Osteoblast (primary cell): ENCODE results near the gene SRC. TPM values are rescaled to one million over a fixed set of nuclear protein-coding genes. Genes with fewer than 3 reads are reported as not detected.

ENCODE experiments used
- DNase-seq: peaks from one replicate; pipeline ENCODE4 v3.0.0; 2011; ENCODE audit warnings: low spot score, mixed read lengths; ENCODE audit not compliant: insufficient read length; ENCODE audit errors: missing footprints
- H2AFZ ChIP-seq: 2 replicates; pipeline ENCODE4 v1.6.0; 2011; ENCODE audit warnings: mild to moderate bottlenecking, low read length
- H3K27ac ChIP-seq: 2 replicates; pipeline ENCODE4 v1.5.1; 2011; ENCODE audit warnings: mild to moderate bottlenecking, low read depth, low read length, moderate library complexity
- H3K27me3 ChIP-seq: 2 replicates; pipeline ENCODE4 v1.6.0; 2012; ENCODE audit warnings: mild to moderate bottlenecking, control low read depth, inconsistent platforms, low read length, moderate library complexity; ENCODE audit not compliant: insufficient read depth
- H3K36me3 ChIP-seq: 2 replicates; pipeline ENCODE4 v1.5.1; 2011; ENCODE audit warnings: mild to moderate bottlenecking, low read length, control low read depth, moderate library complexity; ENCODE audit not compliant: insufficient read depth
- H3K4me1 ChIP-seq: 2 replicates; pipeline ENCODE4 v1.5.1; 2011; ENCODE audit warnings: mild to moderate bottlenecking, low read length, control low read depth, moderate library complexity; ENCODE audit not compliant: insufficient read depth
- H3K4me2 ChIP-seq: 2 replicates; pipeline ENCODE4 v1.6.0; 2011; ENCODE audit warnings: mild to moderate bottlenecking, low read length; ENCODE audit not compliant: insufficient read depth
- H3K4me3 ChIP-seq: fragments of 200-600 bp; sonication (generic); 3 replicates; pipeline ENCODE4 v1.5.1; 2012; ENCODE audit warnings: mild to moderate bottlenecking, low read length, inconsistent platforms; ENCODE audit not compliant: insufficient read depth
- H3K79me2 ChIP-seq: 2 replicates; pipeline ENCODE4 v1.6.0; 2012; ENCODE audit warnings: mild to moderate bottlenecking, low read length, control low read depth, inconsistent platforms; ENCODE audit not compliant: insufficient read depth
- H3K9me3 ChIP-seq: 2 replicates; pipeline ENCODE4 v1.5.1; 2011; ENCODE audit warnings: low read depth, low read length, control low read depth
- H4K20me1 ChIP-seq: 2 replicates; pipeline ENCODE4 v1.6.0; 2012; ENCODE audit warnings: mild to moderate bottlenecking, low read length, control low read depth; ENCODE audit not compliant: insufficient read depth
- total RNA-seq: library from RNA; depleted of rRNA; stranded (reverse); fragments of >200 nt; gene quantifications from 2 replicates; pipeline ENCODE4 v1.2.3, GENCODE V29; 2012
- TF ChIP-seq, protein P1 (sequence below): IDR thresholded peaks from 2 replicates; pipeline ENCODE4 v1.5.1; 2011; ENCODE audit warnings: mild to moderate bottlenecking, low read depth, low read length, moderate library complexity; ENCODE audit errors: extremely low read depth

The SRC gene
- total RNA-seq, 1 donor: 22.4 TPM

DNA sequence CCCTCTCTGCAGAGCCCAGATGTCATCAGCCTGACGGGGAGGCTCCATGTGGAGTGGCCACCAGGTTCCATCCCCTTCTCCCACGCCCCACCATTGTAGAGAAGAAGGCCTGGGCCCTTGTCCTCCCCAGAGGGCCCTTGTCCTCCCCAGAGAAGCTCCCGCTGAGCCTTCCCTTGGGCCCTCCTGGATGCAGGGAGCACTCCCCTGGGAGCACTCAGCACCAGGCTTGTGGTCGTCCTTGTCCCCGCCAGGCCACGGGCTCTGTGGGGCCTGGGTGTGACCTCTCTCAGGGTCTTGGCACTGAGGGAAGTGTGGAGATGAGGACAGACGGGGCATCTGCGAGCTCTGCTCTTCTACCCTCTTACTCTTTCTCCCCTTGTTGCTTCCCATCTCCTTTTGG lies 91.7 kb downstream of the SRC start:
- no peak for DNase-seq
- Histone ChIP-seq H3K27ac (no peak overlapping the region), H4K20me1 (peaks cover 4% of the 10 kb centered on the region), H3K27me3 (peaks cover 12% of the 10 kb centered on the region), H3K4me2 (no peak overlapping the region), H3K4me1 (no peaks in the 10 kb centered on the region), H3K36me3 (no peaks in the 10 kb centered on the region), H2AFZ (no peak overlapping the region), H3K4me3 (no peak overlapping the region), H3K79me2 (no peaks in the 10 kb centered on the region), H3K9me3 (no peaks in the 10 kb centered on the region)
- TF ChIP-seq, protein P1, sequence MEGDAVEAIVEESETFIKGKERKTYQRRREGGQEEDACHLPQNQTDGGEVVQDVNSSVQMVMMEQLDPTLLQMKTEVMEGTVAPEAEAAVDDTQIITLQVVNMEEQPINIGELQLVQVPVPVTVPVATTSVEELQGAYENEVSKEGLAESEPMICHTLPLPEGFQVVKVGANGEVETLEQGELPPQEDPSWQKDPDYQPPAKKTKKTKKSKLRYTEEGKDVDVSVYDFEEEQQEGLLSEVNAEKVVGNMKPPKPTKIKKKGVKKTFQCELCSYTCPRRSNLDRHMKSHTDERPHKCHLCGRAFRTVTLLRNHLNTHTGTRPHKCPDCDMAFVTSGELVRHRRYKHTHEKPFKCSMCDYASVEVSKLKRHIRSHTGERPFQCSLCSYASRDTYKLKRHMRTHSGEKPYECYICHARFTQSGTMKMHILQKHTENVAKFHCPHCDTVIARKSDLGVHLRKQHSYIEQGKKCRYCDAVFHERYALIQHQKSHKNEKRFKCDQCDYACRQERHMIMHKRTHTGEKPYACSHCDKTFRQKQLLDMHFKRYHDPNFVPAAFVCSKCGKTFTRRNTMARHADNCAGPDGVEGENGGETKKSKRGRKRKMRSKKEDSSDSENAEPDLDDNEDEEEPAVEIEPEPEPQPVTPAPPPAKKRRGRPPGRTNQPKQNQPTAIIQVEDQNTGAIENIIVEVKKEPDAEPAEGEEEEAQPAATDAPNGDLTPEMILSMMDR: no peak

DNA sequence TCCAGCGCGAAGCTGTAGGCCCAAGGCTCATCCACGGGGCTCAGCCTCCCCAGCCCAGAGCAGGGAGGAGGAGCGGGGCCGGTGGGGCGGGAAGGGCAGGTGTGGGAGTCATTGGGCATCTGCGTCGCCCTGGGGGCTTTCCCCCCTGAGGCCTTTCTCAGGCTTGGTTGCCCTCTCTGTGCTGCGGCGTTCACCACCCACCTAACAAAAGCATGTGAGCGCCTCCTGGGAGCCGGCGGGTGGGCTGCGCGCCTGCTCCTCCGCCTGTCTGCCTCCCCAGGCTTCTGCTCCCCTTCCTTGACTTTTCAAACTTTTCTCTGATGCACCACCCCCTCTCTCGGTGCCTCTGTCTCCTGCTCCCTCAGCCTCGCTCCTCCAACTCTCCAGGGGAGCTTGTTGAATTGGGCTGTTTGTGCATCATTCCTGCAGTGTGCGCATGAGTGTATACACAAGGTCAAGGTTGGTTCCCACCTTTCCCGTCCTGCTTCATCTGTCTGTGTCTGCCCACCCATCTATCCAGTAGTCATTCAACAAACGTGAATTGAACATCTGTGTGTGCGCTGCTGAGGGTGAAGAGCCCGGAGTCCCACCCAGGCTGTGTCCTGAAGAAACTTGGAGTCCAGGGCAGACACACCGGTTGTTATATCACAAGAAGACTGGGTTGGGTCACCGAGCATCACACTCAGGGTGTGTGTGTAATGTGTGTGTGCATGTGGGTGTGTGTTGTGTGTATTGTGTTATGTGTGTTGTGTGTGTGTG lies 92.7 kb downstream of the SRC start:
- Histone ChIP-seq H2AFZ (no peak overlapping the region), H3K4me3 (no peak overlapping the region), H3K79me2 (no peaks in the 10 kb centered on the region), H3K27ac (no peak overlapping the region), H3K4me1 (no peaks in the 10 kb centered on the region), H3K9me3 (no peaks in the 10 kb centered on the region), H3K36me3 (no peaks in the 10 kb centered on the region), H3K4me2 (no peak overlapping the region), H3K27me3 (peaks cover 9% of the 10 kb centered on the region), H4K20me1 (peaks cover 4% of the 10 kb centered on the region)
- TF ChIP-seq, protein P1: no peak
- DNase-seq: no peak

DNA sequence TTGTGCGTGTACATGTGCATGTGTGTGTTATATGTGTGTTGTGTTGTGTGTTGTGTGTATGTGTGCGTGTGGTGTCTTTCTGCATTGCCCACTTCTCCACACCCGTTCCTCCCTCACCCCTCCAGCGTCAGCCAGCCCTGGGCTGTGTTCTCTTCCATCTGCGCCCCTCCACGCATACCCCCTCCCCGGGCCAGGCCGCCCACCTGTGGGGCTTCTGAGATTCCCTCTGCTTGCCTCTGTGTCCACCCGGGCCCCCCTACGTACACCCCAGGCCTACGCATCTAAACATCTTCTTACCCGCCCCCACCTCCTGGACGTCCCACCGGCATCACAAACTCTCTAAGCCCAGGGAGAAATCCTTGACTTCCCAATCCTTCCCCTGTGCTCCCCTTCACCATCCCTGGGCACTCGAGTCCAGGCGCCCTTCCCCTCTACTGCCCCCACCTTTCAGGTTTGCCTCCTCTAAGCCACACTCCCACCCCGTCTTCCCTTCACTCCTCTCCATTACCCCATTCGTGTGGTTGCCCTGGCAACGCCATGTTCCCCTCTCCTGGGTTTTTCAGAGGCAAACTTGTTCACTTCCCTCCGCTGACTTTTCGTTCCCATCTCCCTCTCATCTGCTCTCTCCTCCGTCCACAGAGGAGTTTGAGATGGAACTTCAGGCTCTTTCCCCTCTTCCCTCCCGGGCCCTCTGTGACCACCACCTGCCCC lies 93.4 kb downstream of the SRC start:
- TF ChIP-seq, protein P1: no peak
- no peak overlapping the region for H2AFZ ChIP-seq
- H3K4me1 ChIP-seq: no peaks in the 10 kb centered on the region

DNA sequence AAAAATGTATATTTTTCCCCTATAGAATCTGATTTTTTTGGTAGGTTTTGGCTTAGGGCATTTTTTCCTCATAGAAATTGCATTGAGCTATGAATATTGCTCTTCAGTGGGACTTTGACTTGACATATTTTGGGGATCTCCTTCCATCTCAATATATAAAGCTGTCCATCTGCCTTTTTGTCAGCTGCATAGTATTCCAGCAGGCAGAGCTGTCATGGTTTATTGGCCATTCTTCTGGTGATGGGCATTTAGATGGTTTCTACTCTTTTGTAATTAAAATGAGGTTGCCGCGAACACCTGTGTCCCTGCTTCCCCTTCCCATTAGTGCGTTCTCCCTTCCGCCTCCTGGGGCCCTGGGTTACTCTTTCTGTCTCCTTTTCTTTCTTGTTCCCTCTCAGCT lies 95.1 kb downstream of the SRC start:
- no peak for DNase-seq
- Histone ChIP-seq H3K79me2 (no peaks in the 10 kb centered on the region), H3K27ac (no peak overlapping the region), H3K36me3 (no peaks in the 10 kb centered on the region), H3K9me3 (no peaks in the 10 kb centered on the region), H3K4me2 (no peak overlapping the region), H3K4me1 (no peaks in the 10 kb centered on the region), H2AFZ (no peak overlapping the region), H4K20me1 (no peaks in the 10 kb centered on the region), H3K4me3 (no peak overlapping the region), H3K27me3 (peaks cover 5% of the 10 kb centered on the region)
- TF ChIP-seq, protein P1: no peak

More for the DNA sequence above, 93.4 kb downstream of the SRC start:
- H3K79me2 ChIP-seq: no peaks in the 10 kb centered on the region
- H4K20me1 ChIP-seq: no peaks in the 10 kb centered on the region
- peaks cover 8% of the 10 kb centered on the region for H3K27me3 ChIP-seq
- H3K4me2 ChIP-seq: no peak overlapping the region
- H3K4me3 ChIP-seq: no peak overlapping the region
- DNase-seq: no peak
- H3K36me3 ChIP-seq: no peaks in the 10 kb centered on the region
- no peaks in the 10 kb centered on the region for H3K9me3 ChIP-seq
- no peak overlapping the region for H3K27ac ChIP-seq
